GM06990 (cell line): Measurements from ENCODE around the gene PRRC2B.

ENCODE experiments used
- DNase-seq: peaks from one replicate; pipeline ENCODE4 v3.0.0-alpha.2; 2011; ENCODE audit not compliant: insufficient read length; ENCODE audit errors: extremely low read depth
- H3K27me3 ChIP-seq: replicated peaks from 2 replicates; pipeline ENCODE4 v1.6.0; 2011; ENCODE audit warnings: low read length; ENCODE audit not compliant: control insufficient read depth, insufficient read depth
- H3K36me3 ChIP-seq: 2 replicates; pipeline ENCODE4 v1.5.1; 2011; ENCODE audit warnings: low read length; ENCODE audit not compliant: control insufficient read depth, insufficient read depth
- H3K4me3 ChIP-seq: replicated peaks from 2 replicates; pipeline ENCODE4 v1.5.1; 2011; ENCODE audit warnings: low read depth, mild to moderate bottlenecking, control low read depth, low read length
- CTCF ChIP-seq: IDR thresholded peaks from 2 replicates; pipeline ENCODE4 v1.5.1; 2011; ENCODE audit warnings: low read length, control low read depth, mild to moderate bottlenecking, inconsistent platforms; ENCODE audit not compliant: insufficient read depth, poor library complexity, severe bottlenecking

The PRRC2B gene

GRCh38 chr9:131484051-131484445, 90.2 kb downstream of the PRRC2B start:
- no peak for TF ChIP-seq CTCF
- no peak for DNase-seq
- Histone ChIP-seq H3K36me3 (peaks cover 73% of the 10 kb centered on the region), H3K27me3 (no peaks in the 10 kb centered on the region), H3K4me3 (no peak overlapping the region)

- H3K36me3 ChIP-seq: peaks cover 71% of the 10 kb centered on the region
- no peak for DNase-seq
- H3K4me3 ChIP-seq: no peak overlapping the region
- TF ChIP-seq CTCF: no peak
- no peaks in the 10 kb centered on the region for H3K27me3 ChIP-seq
Observed at GRCh38 chr9:131484560-131485185, 90.8 kb downstream of the PRRC2B start.

GRCh38 chr9:131485206-131485605, 91.3 kb downstream of the PRRC2B start:
- Histone ChIP-seq H3K27me3 (no peaks in the 10 kb centered on the region), H3K36me3 (peaks cover 74% of the 10 kb centered on the region), H3K4me3 (no peak overlapping the region)
- no peak for DNase-seq
- no peak for TF ChIP-seq CTCF

- TF ChIP-seq CTCF: no peak
- H3K27me3 ChIP-seq: no peaks in the 10 kb centered on the region
- no peak for DNase-seq
- H3K36me3 ChIP-seq: peaks cover 73% of the 10 kb centered on the region
- no peak overlapping the region for H3K4me3 ChIP-seq
Observed at GRCh38 chr9:131485728-131486422, 92.0 kb downstream of the PRRC2B start.

GRCh38 chr9:131487001-131487400, 93.1 kb downstream of the PRRC2B start:
- TF ChIP-seq CTCF: no peak
- H3K4me3 ChIP-seq: no peak overlapping the region
- H3K27me3 ChIP-seq: no peaks in the 10 kb centered on the region
- H3K36me3 ChIP-seq: peaks cover 78% of the 10 kb centered on the region
- DNase-seq: no peak
